Measurements from ENCODE around the gene SLC29A4.

SLC29A4 gene

GRCh38 chr7:5349005-5349380, 66.2 kb downstream of the SLC29A4 start (continued):
- no peak for TF ChIP-seq POU6F1 (CRISPR knock-in tag; IDR thresholded peaks at IDR 0.05; ENCODE audit: borderline replicate concordance, low read depth)

GRCh38 chr7:5349437-5350173, 66.9 kb downstream of the SLC29A4 start:
- no peak for ATAC-seq
- TF ChIP-seq CSDC2 (CRISPR knock-in tag; IDR thresholded peaks at IDR 0.05) (no peak), TSHZ2 (CRISPR knock-in tag; IDR thresholded peaks at IDR 0.05) (no peak), ISL1 (CRISPR knock-in tag; IDR thresholded peaks at IDR 0.05) (no peak), PPARA (CRISPR knock-in tag; IDR thresholded peaks at IDR 0.05; ENCODE audit: borderline replicate concordance) (no peak), ZFP3 (CRISPR knock-in tag; IDR thresholded peaks at IDR 0.05) (no peak), GLIS3 (CRISPR knock-in tag; IDR thresholded peaks at IDR 0.05) (no peak), ZNF565 (CRISPR knock-in tag; conservative IDR thresholded peaks at IDR 0.05; ENCODE audit: low read depth) (no peak), OSR1 (CRISPR knock-in tag; IDR thresholded peaks at IDR 0.05) (no peak), ZNF8 (CRISPR knock-in tag; IDR thresholded peaks at IDR 0.05) (no peak), TCF4 (CRISPR knock-in tag; IDR thresholded peaks at IDR 0.05; ENCODE audit: borderline replicate concordance) (no peak), PATZ1 (CRISPR knock-in tag; IDR thresholded peaks at IDR 0.05; ENCODE audit: borderline replicate concordance) (no peak), ZNF70 (CRISPR knock-in tag; IDR thresholded peaks at IDR 0.05) (no peak), CREB5 (CRISPR knock-in tag; IDR thresholded peaks at IDR 0.05; ENCODE audit: low read depth) (no peak), TOX (CRISPR knock-in tag; IDR thresholded peaks at IDR 0.05; ENCODE audit: borderline replicate concordance) (no peak), CSRNP3 (CRISPR knock-in tag; IDR thresholded peaks at IDR 0.05) (no peak), POU6F1 (CRISPR knock-in tag; IDR thresholded peaks at IDR 0.05; ENCODE audit: borderline replicate concordance, low read depth) (no peak), ARNTL (CRISPR knock-in tag; IDR thresholded peaks at IDR 0.05; ENCODE audit: borderline replicate concordance, low read depth) (no peak)

- TF ChIP-seq TSHZ2 (CRISPR knock-in tag; IDR thresholded peaks at IDR 0.05) (no peak), CREB5 (CRISPR knock-in tag; IDR thresholded peaks at IDR 0.05; ENCODE audit: low read depth) (no peak), ZFP30 (CRISPR knock-in tag; IDR thresholded peaks at IDR 0.05) (no peak), BACH2 (CRISPR knock-in tag; IDR thresholded peaks at IDR 0.05; ENCODE audit: borderline replicate concordance) (no peak)
- no peak for ATAC-seq
Observed at GRCh38 chr7:5350174-5350463, 67.4 kb downstream of the SLC29A4 start.

All from SK-N-SH treated with all-trans-retinoic acid at 6 μM for 48 hours (cell line).